Right lung (tissue), 5 donors: ENCODE data around the gene OAS2. TPM values are rescaled to one million over a fixed set of nuclear protein-coding genes. Genes with fewer than 3 reads are reported as not detected.
"Not testable (repeated sequence)": the region's sequence is repeated elsewhere in the genome, so short reads cannot be mapped to it uniquely, and the experiment has no call there.

Experiments used
- DNase-seq, 2 donors: peaks; one replicate each; pipeline ENCODE4 v3.0.0-alpha.2; 2013
- polyA plus RNA-seq, 5 donors: library from polyadenylated mRNA; unstranded; fragments of 120-200 nt; gene quantifications; one replicate each; pipeline versions ENCODE4 v1.2.1 to v1.2.3, GENCODE V29; 2013; ENCODE audit warnings: inconsistent platforms in 1 of 5, low replicate concordance in 1 of 5; ENCODE audit not compliant: insufficient read length in 5 of 5, insufficient read depth in 1 of 5

OAS2 gene
- polyA plus RNA-seq, 5 donors, result 7.0 to 12.1 (median 10.5) TPM

DNA sequence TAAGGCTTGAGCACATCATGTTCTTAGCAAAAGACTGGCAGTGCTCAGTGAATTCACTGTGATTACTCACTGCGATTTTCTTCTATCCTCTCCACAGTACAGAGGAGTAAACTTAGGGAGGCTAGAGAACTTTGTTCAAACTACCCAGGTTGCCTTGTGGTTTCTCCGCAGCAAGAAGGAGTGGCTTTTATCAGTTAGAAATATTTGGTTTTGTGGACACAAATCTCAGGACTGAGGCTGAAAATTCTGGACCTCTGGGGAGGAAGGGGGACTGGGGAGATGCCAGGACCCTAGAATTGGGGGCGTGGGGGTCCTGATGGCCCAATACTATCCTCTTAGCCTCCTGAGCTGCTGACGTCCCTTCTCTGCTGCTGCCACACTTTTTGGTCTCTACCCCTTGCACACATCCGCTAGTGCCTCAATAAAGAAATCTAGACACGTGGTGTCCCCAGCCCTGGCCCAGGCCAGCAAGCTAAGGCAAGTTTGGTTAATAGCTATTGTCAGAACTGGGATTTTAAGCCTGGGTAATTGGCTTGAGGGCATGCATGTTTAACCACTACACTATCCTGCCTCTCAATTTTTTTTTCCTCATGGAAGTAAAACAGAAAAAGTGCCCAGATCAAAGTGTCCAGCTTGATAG lies 842 bp downstream of the OAS2 start:
- no peak for DNase-seq

GRCh38 chr12:112980491-112981158 lies 2.3 kb downstream of the OAS2 start:
- DNase-seq, result no peak

DNA sequence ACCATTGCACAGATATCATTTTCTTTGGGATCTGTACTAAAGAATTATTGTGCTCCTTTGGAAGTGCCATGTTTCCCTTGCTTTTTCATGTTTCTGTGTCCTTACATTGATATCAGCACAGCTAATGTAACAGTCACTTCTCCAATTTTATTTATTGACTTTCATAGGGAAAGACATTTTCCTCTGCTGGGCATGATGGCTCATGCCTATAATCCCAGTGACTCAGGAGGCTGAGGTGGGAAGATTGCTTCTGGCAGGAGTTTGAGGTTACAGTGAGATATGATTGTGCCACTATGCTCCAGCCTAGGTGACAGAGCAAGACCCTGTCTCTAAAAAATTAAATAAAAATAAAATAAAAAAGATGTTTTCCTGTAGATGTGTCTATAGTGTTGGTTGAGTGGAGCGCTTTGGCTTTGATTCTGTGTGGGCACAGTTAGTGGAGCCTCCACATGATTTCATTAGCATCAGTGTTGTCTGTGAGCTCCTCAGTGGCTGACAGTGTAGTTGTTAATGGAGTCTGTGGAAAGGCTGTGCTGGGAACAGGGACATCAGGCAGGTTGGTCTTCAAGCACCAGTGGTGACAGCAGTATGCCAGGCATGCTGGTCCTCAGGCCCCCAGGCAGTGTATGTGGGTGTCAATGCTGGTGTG lies 7.4 kb downstream of the OAS2 start:
- DNase-seq, result no peak

DNA sequence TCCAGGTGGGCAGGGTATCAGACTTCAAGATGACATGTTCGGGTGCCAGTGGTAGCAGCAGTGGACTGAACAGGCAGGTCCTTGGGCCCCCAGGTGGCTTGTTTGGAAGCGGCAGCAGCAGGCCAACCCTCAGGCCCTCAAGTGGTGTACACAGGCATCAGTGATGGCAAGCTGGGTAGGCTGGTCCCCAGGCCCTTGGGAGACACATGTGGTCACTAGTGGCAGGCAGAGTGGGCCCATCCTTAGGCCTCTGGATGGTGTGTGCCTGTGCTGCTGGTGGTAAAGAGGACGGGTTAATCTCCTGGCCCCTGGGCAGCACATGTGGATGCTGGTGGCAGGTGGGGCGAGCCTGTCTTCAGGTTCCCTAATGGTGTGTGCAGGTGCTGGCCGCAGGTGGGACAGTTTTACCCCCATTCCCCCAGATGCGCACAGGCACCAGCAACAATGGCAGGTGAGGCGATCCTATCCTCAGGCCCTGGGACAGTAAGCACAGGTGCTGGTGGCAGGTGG lies 8.0 kb downstream of the OAS2 start:
- DNase-seq, result no peak

DNA sequence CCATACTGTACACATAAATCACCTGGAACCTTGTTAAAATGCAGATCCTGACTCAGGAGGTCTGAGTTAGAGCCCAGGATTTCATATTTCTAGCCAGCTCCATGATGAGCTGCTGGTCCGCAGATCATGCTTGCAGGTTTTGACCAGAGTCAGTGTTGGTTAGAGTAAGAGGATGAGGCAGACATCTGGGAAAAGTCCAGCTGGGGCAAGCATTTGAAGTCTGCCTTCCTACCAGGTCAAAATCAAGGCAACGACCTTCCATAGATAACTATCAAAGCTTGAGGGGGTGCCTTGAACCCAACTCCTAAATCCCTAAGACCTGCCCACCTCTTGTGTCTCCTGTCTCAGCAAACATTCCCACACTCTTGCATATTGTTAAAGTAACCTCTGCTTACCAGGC lies 9.2 kb downstream of the OAS2 start:
- DNase-seq, result no peak

DNA sequence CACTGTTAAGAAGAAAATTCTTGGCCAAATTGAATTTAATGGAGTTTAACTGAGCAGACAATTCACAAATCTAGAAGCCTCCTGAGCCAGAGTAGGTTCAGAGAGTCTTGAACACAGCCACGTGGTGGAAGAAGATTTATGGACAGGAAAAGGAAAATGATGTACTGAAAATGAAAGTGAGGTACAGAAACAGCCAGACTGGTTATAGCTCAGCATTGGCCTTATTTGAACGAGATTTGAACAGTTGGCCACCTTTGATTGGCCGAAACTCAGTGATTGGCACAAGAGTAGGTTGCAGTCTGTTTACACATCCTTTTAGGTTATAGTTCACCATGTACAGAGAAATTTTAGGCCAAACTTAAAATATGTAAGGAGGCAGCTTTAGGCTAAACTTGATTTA lies 9.9 kb downstream of the OAS2 start:
- DNase-seq, result no peak

DNA sequence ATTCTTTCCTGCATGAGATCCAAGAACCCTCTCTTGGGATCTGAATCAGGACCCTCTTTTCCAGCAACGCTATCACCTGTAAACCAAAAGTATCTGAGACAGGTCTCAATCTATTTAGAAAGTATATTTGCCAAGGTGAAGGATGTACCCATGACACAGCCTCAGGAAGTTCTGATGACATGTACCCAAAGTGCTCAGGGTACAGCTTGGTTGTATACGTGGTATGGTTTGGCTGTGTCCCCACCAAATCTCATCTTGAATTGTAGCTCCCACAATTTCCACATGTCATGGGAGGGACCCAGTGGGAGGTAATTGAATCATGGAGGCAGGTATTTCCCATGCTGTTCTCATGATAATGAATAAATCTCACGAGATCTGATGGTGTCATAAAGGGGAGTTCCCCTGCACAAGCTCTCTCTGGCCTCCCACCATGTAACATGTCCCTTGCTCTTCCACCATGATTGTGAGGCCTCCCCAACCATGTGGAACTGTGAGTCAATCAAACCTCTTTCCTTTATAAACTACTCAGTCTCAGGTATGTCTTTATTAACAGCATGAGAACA lies 10.6 kb downstream of the OAS2 start:
- not testable (repeated sequence) for DNase-seq

DNA sequence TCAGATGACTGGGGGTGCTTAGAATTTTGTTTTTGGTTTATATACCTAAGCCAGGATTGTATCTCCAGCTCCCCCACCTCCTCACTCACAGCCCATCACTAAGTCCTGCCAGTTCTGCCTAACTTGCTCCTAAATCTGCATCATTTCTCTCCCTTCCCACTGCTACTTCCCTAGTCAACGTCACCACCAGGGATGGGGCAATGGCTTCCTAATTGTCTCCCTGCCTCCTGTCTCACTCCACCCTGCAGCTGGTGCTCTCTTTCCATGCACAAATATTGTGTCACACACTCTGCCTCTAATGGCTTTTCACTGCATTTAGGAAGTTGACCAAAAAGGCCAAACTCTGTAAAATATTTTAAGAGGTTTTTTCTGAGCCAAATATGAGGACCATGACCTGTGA lies 11.5 kb downstream of the OAS2 start:
- no peak for DNase-seq

DNA sequence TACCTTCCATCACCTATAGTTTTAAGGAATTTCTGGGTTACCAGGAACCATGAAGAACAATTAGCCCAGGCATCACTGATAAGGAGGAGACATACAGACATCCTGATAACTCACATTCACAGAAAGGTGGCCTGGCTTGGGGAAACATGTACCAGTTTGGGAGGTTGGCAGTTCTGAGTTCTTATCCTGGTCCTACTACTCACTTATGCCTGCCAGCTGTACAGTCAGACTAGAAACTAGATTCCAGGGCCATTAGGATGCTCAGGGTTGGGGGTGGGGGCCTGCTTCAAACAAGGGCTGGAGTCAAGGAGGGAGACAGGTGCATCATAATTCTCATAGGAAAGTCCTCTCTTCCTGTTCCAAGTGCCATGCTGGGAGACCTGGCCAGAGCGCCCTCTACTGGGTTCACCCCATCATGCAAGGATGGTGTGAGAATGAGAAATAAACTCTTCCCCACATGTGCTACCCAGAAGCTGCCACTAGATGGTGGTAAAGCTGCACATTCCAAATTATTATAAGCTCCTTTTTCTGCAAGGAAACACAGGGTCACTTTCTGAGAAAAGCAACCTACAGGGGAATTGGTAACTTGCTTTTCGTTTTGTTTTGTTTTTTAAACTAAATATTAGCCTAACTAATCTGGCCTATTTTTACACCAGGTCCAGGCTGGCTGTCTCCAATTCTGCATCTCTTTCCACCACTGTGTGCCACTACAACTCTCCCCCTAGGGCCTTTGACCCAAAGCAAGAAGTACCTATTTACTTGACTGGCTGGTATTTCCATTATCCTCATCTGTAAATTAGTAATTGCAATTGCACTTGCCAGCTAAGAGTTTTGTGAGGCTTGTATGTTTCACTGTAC lies 14.5 kb downstream of the OAS2 start:
- peak in 1 of 2 donors; percentile 19 for DNase-seq

- no peak for DNase-seq
Measured at GRCh38 chr12:112995008-112995407, 16.7 kb downstream of the OAS2 start.

GRCh38 chr12:112996501-112996900 lies 18.2 kb downstream of the OAS2 start:
- no peak for DNase-seq

DNA sequence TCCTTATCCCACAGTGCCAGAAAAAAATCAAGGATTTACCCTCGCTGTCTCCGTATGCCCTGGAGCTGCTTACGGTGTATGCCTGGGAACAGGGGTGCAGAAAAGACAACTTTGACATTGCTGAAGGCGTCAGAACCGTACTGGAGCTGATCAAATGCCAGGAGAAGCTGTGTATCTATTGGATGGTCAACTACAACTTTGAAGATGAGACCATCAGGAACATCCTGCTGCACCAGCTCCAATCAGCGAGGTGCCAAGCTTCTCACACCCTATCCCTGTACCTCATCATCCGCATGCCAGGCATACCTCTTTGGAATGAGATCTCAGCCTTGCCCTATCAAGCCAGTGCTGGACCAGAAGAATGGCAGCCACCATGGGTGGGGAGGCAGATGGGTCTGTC lies 19.2 kb downstream of the OAS2 start:
- no peak for DNase-seq

DNA sequence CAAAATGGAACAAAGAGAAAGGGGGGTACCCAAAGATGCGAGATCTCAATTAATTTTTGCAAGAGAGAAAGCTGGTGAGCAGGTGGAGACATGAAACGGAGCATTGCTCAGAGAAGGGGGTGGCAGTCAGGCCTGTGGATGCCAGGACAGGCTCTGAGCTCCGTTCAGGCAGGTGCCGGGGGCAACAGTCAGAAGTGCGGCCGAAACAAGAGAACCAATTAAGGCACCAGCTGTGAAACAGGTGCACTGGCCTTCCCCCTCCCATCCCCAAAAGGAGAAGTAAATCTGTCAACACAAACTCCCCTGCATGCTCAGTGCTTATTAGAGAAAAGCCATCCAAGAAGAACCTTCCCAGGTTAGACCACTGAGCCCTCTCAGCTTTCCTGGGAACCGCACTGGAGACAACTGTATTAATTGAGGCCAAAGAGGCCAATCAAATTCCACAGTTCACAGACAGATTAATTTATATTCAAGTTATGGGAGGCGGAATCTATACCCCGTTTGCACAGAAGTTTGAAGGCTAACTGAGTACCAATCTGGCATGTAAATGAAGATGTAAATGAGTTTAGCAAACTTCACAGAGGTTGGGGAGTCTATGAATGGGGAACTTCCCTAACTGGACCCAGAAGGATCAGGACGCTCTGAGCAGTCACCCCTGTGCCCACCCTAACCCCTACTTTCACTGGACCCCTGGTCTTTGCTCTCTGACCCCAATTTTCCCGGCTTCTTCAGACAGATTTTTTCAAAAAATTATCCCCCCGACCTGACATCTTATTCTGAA lies 20.9 kb downstream of the OAS2 start:
- no peak for DNase-seq

- no peak for DNase-seq
Measured at GRCh38 chr12:113000433-113000832, 22.1 kb downstream of the OAS2 start.

DNA sequence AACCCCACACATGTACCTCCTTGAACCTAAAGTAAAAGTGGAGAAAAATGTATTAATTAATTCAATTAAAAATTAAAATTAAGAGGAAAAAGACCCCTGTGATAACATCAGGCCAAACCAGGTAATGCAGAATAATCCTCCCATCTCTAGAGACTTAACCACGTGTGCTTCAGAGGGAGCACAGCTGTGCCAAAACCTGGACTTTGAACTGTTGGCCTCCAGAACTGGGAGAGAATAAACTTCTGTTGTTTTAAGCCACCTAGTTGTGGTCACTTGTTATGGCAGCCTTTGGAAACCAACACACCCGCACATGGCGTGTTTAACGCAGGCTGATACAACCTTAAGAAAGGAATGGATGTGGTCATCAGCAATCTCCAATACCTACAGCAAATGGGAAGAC lies 23.8 kb downstream of the OAS2 start:
- no peak for DNase-seq

GRCh38 chr12:113002676-113003075 lies 24.4 kb downstream of the OAS2 start:
- no peak for DNase-seq

DNA sequence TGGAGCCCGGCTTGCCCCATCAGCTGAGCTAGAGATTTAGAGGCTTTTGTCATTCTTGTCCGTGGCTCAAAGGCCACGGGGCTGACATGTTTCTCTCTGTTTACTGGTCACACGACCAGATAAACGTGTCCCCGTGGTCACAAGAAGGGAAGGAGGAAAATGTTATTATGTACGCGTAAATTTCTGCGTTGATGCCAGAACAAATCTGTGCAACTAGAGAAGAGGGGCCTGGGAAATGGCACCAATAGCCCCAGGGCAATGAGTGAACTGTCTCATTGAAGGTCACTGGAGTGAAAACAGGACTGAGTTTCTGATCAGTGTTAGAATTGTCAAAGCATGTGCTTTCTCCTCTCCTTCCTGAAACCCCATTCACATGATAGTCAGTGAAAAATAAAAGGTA lies 25.3 kb downstream of the OAS2 start:
- no peak for DNase-seq

GRCh38 chr12:113005762-113006161 lies 27.4 kb downstream of the OAS2 start:
- DNase-seq, result no peak

- DNase-seq, result no peak
Measured at GRCh38 chr12:113006206-113006605, 27.9 kb downstream of the OAS2 start.

DNA sequence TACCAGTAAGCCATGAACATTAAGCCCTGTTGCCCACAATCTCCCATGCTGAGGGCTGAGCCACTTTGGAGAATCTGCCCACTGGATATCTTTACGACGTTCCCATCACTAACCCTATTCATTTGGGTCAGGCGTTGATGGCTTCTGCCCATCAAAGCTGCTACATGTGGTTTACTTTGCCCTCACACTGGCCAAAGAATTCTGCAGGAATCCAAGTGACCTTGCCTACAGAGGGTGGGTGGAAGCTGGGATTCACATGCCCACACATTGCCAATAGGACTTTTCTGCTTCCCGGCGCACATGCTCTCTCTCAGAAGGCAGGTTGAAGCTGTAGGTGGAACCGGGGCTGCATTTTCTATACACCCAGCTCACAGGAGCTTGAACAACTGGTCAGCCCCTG lies 28.3 kb downstream of the OAS2 start:
- no peak for DNase-seq

- no peak for DNase-seq
Measured at GRCh38 chr12:113007166-113007565, 28.8 kb downstream of the OAS2 start.
